ENCODE data around the gene TMEM51.

TMEM51 gene

DNA sequence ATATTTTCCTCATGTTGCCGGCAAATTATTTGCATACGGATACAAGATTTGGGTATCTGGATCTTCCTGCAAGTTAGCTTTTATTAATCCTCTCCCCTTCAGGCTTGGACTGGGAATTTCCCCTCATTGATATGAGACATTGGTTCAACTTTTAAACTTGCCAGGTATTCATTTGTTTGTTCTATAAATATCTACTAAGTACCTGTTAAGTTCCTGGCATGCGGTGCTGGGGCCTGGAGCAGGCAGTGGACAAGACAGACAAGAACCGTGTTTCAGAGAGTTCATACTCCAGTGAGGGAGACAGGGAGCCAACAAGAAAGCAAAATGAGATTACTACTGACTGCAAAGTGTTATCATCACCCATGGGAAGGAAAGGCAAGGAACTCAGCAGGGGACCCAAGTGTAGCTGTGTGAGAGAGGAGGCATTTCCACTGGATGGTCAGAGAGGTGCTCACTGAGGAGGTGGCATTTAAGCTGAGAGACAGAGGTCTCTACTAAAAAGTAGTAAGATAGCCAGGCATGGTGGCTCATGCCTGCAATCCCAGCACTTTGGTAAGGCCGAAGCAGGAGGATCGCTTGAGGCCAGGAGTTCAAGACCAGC is 54.4 kb downstream of the TMEM51 start:
- H3K4me1 ChIP-seq = no peaks in the 10 kb centered on the region
- H3K4me3 ChIP-seq (ENCODE audit: low read depth, low read length) = no peak overlapping the region
- no peak overlapping the region for H3K27ac ChIP-seq
- no peak overlapping the region for H3K4me2 ChIP-seq (ENCODE audit: low read length)
- H2AFZ ChIP-seq = no peak overlapping the region
- no peaks in the 10 kb centered on the region for H3K36me3 ChIP-seq (ENCODE audit: control insufficient read depth, insufficient read depth, low read length)
- H3K9ac ChIP-seq = no peak overlapping the region
- H3K9me3 ChIP-seq (ENCODE audit: control insufficient read depth, low read length) = no peaks in the 10 kb centered on the region
- no peaks in the 10 kb centered on the region for H3K27me3 ChIP-seq (ENCODE audit: control insufficient read depth, insufficient read depth, low read length)
- H3K79me2 ChIP-seq = no peaks in the 10 kb centered on the region
- TF ChIP-seq, protein P1, sequence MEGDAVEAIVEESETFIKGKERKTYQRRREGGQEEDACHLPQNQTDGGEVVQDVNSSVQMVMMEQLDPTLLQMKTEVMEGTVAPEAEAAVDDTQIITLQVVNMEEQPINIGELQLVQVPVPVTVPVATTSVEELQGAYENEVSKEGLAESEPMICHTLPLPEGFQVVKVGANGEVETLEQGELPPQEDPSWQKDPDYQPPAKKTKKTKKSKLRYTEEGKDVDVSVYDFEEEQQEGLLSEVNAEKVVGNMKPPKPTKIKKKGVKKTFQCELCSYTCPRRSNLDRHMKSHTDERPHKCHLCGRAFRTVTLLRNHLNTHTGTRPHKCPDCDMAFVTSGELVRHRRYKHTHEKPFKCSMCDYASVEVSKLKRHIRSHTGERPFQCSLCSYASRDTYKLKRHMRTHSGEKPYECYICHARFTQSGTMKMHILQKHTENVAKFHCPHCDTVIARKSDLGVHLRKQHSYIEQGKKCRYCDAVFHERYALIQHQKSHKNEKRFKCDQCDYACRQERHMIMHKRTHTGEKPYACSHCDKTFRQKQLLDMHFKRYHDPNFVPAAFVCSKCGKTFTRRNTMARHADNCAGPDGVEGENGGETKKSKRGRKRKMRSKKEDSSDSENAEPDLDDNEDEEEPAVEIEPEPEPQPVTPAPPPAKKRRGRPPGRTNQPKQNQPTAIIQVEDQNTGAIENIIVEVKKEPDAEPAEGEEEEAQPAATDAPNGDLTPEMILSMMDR (IDR thresholded peaks at IDR 0.05) = no peak

DNA sequence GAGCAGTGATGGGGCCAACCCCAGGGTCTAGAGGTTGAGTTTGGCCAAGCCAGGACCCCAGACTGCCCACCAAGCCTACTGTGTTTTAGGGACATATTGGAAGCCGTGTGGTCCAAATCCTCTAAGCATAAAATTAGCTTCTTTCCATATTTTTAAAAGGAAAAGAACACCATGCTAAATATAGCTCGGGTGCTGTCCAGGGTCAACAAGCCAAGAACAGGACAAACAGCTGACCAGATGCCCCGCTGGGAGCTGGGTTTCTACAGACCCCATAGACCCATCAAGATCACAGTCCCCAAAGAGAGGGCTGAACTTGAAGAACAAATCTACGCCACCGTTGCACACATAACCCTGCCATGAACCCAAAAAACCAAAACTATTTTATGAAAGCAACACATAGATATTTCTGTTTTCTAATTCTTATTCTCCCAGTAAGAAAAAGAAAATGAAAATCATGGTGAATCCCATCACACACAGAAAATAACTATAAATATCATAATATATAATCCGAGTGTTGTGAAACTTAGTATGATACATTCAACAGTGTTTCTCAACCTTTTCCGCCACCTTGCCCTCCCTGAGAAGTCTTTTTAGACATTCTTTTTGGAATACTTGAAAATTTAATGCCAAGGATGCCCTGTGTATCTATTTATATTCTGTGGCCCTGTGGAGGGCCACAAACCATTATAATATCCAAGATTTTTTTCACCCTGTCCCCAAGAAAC is 57.3 kb downstream of the TMEM51 start:
- Histone ChIP-seq H3K27me3 (ENCODE audit: control insufficient read depth, insufficient read depth, low read length) (no peaks in the 10 kb centered on the region), H3K4me2 (ENCODE audit: low read length) (no peak overlapping the region), H3K79me2 (no peaks in the 10 kb centered on the region), H3K9me3 (ENCODE audit: control insufficient read depth, low read length) (no peaks in the 10 kb centered on the region), H2AFZ (no peak overlapping the region), H3K36me3 (ENCODE audit: control insufficient read depth, insufficient read depth, low read length) (no peaks in the 10 kb centered on the region), H3K27ac (no peak overlapping the region), H3K9ac (no peak overlapping the region), H3K4me3 (ENCODE audit: low read depth, low read length) (no peak overlapping the region), H3K4me1 (no peaks in the 10 kb centered on the region)
- TF ChIP-seq, protein P1 (IDR thresholded peaks at IDR 0.05) = no peak

DNA sequence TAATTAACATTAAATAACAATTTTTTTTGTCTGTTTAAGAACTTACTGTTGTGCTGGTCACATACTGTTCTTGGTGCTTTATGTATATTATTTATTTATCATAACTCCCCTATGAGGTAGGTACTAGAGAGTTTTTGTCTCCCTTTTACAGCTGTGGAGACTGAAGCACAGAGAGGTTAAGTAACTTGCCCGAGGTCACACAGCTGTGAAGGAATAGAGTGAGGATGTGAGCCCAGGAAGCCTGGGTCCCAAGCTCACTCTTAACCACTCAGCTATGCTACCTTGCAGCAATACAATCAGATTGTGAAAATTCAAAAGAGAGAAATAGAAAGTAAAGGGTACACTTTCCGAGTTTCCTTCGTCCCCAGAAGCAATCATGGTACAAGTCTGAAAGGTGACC is 57.9 kb downstream of the TMEM51 start:
- Histone ChIP-seq H3K9ac (no peak overlapping the region), H3K4me3 (ENCODE audit: low read depth, low read length) (no peak overlapping the region), H3K4me1 (no peaks in the 10 kb centered on the region), H3K27me3 (ENCODE audit: control insufficient read depth, insufficient read depth, low read length) (no peaks in the 10 kb centered on the region), H3K4me2 (ENCODE audit: low read length) (no peak overlapping the region), H3K27ac (no peak overlapping the region), H2AFZ (no peak overlapping the region), H3K36me3 (ENCODE audit: control insufficient read depth, insufficient read depth, low read length) (no peaks in the 10 kb centered on the region), H3K79me2 (no peaks in the 10 kb centered on the region), H3K9me3 (ENCODE audit: control insufficient read depth, low read length) (no peaks in the 10 kb centered on the region)
- TF ChIP-seq, protein P1 (IDR thresholded peaks at IDR 0.05) = no peak

DNA sequence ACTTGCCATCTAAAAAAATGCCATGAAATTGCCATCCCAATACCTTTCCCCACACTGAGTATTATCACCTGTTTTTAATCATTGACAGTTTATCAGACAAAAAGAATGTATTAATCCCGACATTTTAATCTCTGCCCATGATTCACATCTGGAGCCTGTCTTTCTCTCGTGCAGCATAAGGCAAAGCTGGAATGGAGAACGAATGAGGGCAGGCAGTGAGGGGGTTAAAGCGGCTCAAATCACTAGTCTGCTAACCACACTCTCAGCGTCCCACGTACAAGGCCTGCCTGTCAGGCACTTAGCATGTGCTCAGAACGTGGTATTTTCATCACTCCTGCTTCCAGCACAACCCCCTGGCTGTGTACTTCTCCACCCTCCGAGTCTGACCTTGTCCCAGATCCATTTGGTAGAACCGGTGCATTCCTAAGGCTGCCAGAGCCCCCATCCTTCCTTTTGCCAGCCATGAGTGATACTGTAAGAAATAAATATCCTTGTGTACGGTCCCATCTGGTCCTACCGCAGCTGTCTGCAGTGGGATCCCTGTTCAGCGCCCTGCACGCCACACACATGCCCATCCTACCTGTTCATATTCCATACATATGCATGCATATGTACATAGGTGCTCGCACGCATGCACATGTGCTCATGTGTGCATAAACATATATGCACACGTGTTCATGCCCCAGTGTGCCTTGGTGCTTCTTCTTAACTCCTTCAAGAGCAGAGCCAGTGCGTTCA is 58.8 kb downstream of the TMEM51 start:
- Histone ChIP-seq H2AFZ (no peak overlapping the region), H3K9ac (no peak overlapping the region), H3K36me3 (ENCODE audit: control insufficient read depth, insufficient read depth, low read length) (no peaks in the 10 kb centered on the region), H3K4me1 (no peaks in the 10 kb centered on the region), H3K4me2 (ENCODE audit: low read length) (no peak overlapping the region), H3K4me3 (ENCODE audit: low read depth, low read length) (no peak overlapping the region), H3K27ac (no peak overlapping the region), H3K9me3 (ENCODE audit: control insufficient read depth, low read length) (no peaks in the 10 kb centered on the region), H3K27me3 (ENCODE audit: control insufficient read depth, insufficient read depth, low read length) (no peaks in the 10 kb centered on the region), H3K79me2 (no peaks in the 10 kb centered on the region)
- TF ChIP-seq, protein P1 (IDR thresholded peaks at IDR 0.05) = no peak

Measured in parathyroid adenoma (tissue), 2 donors.